HCT116 (cell line): ENCODE measurements around the gene PHGDH. TPM values are rescaled to one million over a fixed set of nuclear protein-coding genes. Genes with fewer than 3 reads are reported as not detected.

Source experiments
- ATAC-seq: fragments of 200-7000 bp; cut with Tn5 transposase; 2 replicates; pipeline ENCODE4 v1.9.1; 2020; ENCODE audit warnings: mild to moderate bottlenecking, moderate library complexity
- BruUV-seq: library from RNA; stranded (reverse); fragments of 400-500 nt; replicated peaks from 2 replicates; lab custom pipeline; 2021; lab: Mats Ljungman, UMichigan
- CTCF ChIA-PET: fragments of 300-600 bp; sonication (Branson Sonifier 250); formaldehyde crosslinking; loops from one replicate; lab custom pipeline; 2021; ENCODE audit warnings: antibody characterized with exemption; lab: Charles Lee
- POLR2A ChIA-PET: fragments of 300-600, 350-600 bp; sonication (Branson Sonifier 250); formaldehyde crosslinking; loops from one replicate; lab custom pipeline; 2021; ENCODE audit warnings: antibody characterized with exemption; lab: Charles Lee
- RAD21 ChIA-PET, 2 experiments: fragments of 300-600 bp; sonication (Branson Sonifier 250); formaldehyde crosslinking; loops; one replicate each; lab custom pipeline; 2023; ENCODE audit warnings: low total read pairs in 2 of 2; ENCODE audit not compliant: uncharacterized antibody in 2 of 2, unreplicated experiment in 2 of 2, low non-redundant PET in 1 of 2; lab: Charles Lee
- DNase-seq: peaks from one replicate; pipeline ENCODE4 v3.0.0-alpha.2; 2010; ENCODE audit warnings: low read depth, low spot score
- H2AFZ ChIP-seq: fragments of 200-600 bp; shearing (Covaris generic), sonication (generic); 2 replicates; pipeline ENCODE4 v1.6.1; 2017; ENCODE audit warnings: low read depth, mixed run types, mixed read lengths, antibody characterized with exemption, low read length; ENCODE audit not compliant: poor library complexity, severe bottlenecking
- H3K27ac ChIP-seq: 2 replicates; pipeline ENCODE4 v1.5.1; 2012; ENCODE audit warnings: low read depth, low read length
- H3K27me3 ChIP-seq: fragments of 200-600 bp; sonication (generic); 2 replicates; pipeline ENCODE4 v1.6.1; 2016; ENCODE audit warnings: mixed run types, low read length, mixed read lengths; ENCODE audit not compliant: insufficient read depth
- H3K36me3 ChIP-seq, 2 experiments: fragments of 200-500 bp in 1 of 2; fragments of 200-600 bp in 1 of 2; sonication (Bioruptor generic) in 1 of 2; sonication (generic) in 1 of 2; 2 replicates each; pipeline versions ENCODE4 v1.5.1 to v1.6.1; 2014 to 2016; ENCODE audit warnings: low read length in 2 of 2, inconsistent platforms in 1 of 2, mixed read lengths in 1 of 2, mixed run types in 1 of 2; ENCODE audit not compliant: insufficient read depth in 2 of 2, control insufficient read depth in 1 of 2
- H3K4me1 ChIP-seq, 2 experiments: fragments of 200-600 bp in 1 of 2; sonication (generic) in 1 of 2; 2 replicates each; pipeline versions ENCODE4 v1.5.1 to v1.6.1; 2012 to 2017; ENCODE audit warnings: low read length in 2 of 2, inconsistent platforms in 1 of 2, mild to moderate bottlenecking in 1 of 2, mixed read lengths in 1 of 2, mixed run types in 1 of 2, moderate library complexity in 1 of 2; ENCODE audit not compliant: insufficient read depth in 2 of 2, control insufficient read depth in 1 of 2
- H3K4me2 ChIP-seq: fragments of 200-600 bp; sonication (generic); 2 replicates; pipeline ENCODE4 v1.6.1; 2017; ENCODE audit warnings: mixed run types, low read length, mixed read lengths
- H3K4me3 ChIP-seq, 2 experiments: fragments of 200-600 bp in 1 of 2; sonication (generic) in 1 of 2; replicated peaks in 1 of 2; 2 replicates each; pipeline ENCODE4 v1.5.1; 2011 to 2016; ENCODE audit warnings: low read length in 2 of 2, control low read depth in 1 of 2, low read depth in 1 of 2, mild to moderate bottlenecking in 1 of 2, mixed read lengths in 1 of 2, mixed run types in 1 of 2
- H3K79me2 ChIP-seq: fragments of 200-600 bp; sonication (generic); 2 replicates; pipeline ENCODE4 v1.6.1; 2017; ENCODE audit warnings: mild to moderate bottlenecking, mixed run types, low read length, moderate library complexity, mixed read lengths; ENCODE audit not compliant: insufficient read depth
- H3K9ac ChIP-seq: fragments of 200-600 bp; sonication (generic); 2 replicates; pipeline ENCODE4 v1.6.1; 2016; ENCODE audit warnings: low read length, mixed read lengths
- H3K9me2 ChIP-seq: fragments of 200-600 bp; sonication (generic), shearing (Covaris generic); 2 replicates; pipeline ENCODE4 v1.6.1; 2017; ENCODE audit warnings: mixed run types, mild to moderate bottlenecking, moderate library complexity; ENCODE audit not compliant: insufficient read depth
- H3K9me3 ChIP-seq, 2 experiments: fragments of 200-500 bp in 1 of 2; fragments of 200-600 bp in 1 of 2; sonication (Bioruptor generic) in 1 of 2; sonication (generic) in 1 of 2; 2 replicates each; pipeline ENCODE4 v1.6.1; 2014 to 2017; ENCODE audit warnings: low read length in 2 of 2, mixed read lengths in 2 of 2, inconsistent platforms in 1 of 2, low read depth in 1 of 2, mild to moderate bottlenecking in 1 of 2, mixed run types in 1 of 2, moderate library complexity in 1 of 2; ENCODE audit not compliant: control insufficient read depth in 1 of 2, insufficient read depth in 1 of 2
- H4K20me1 ChIP-seq: fragments of 200-600 bp; sonication (generic), shearing (Covaris generic); 2 replicates; pipeline ENCODE4 v1.6.1; 2017; ENCODE audit warnings: mixed run types, mild to moderate bottlenecking, moderate library complexity; ENCODE audit not compliant: insufficient read depth
- CEBPB ChIP-seq: IDR thresholded peaks from 2 replicates; pipeline ENCODE4 v1.6.1; 2012; ENCODE audit warnings: low read depth
- EGR1 ChIP-seq: IDR thresholded peaks from 2 replicates; pipeline ENCODE4 v1.6.1; 2012; ENCODE audit warnings: low read depth
- ELF1 ChIP-seq: IDR thresholded peaks from 2 replicates; pipeline ENCODE4 v1.6.1; 2012; ENCODE audit warnings: low read depth, borderline replicate concordance
- EZH2 ChIP-seq: fragments of 200-600 bp; sonication (generic); IDR thresholded peaks from 2 replicates; pipeline ENCODE4 v1.6.1; 2017; ENCODE audit warnings: antibody characterized with exemption, mixed run types
- FOSL1 ChIP-seq: IDR thresholded peaks from 2 replicates; pipeline ENCODE4 v1.6.1; 2012; ENCODE audit warnings: low read depth
- POLR2A ChIP-seq: IDR thresholded peaks from 2 replicates; pipeline ENCODE4 v1.7.0; 2011; ENCODE audit warnings: borderline replicate concordance; ENCODE audit not compliant: insufficient read depth, insufficient read length; ENCODE audit errors: extremely low read depth
- RAD21 ChIP-seq: IDR thresholded peaks from 2 replicates; pipeline ENCODE4 v1.6.1; 2012; ENCODE audit warnings: low read depth, mild to moderate bottlenecking
- TCF7L2 ChIP-seq: IDR thresholded peaks from 2 replicates; pipeline ENCODE4 v1.7.0; 2011; ENCODE audit warnings: borderline replicate concordance, inconsistent platforms; ENCODE audit not compliant: insufficient read depth, insufficient read length; ENCODE audit errors: extremely low read depth
- YY1 ChIP-seq: IDR thresholded peaks from 2 replicates; pipeline ENCODE4 v1.6.1; 2011; ENCODE audit warnings: low read length, low read depth, moderate library complexity, mild to moderate bottlenecking; ENCODE audit not compliant: insufficient replicate concordance; ENCODE audit errors: extremely low read depth
- ZFX ChIP-seq: fragments of 450-650 bp; IDR thresholded peaks from 2 replicates; pipeline ENCODE4 v1.6.1; 2017
- ZNF274 ChIP-seq: fragments of 200-500 bp; sonication (Bioruptor generic); IDR thresholded peaks from 2 replicates; pipeline ENCODE4 v1.6.1; 2014; ENCODE audit warnings: mild to moderate bottlenecking, low read depth, low read length, inconsistent platforms
- intact Hi-C: fragments of 100-400 bp; cut with micrococcal nuclease; formaldehyde crosslinking; loops from 2 replicates; pipeline ENCODE4 v1.10.0; 2022
- total RNA-seq: library from RNA; stranded (reverse); gene quantifications from one replicate; pipeline ENCODE4 v1.2.1, GENCODE V29; 2021; ENCODE audit not compliant: unreplicated experiment
- TF ChIP-seq, protein P1 (sequence below): IDR thresholded peaks from 2 replicates; pipeline ENCODE4 v1.6.1; 2012; ENCODE audit warnings: low read depth
- TF ChIP-seq, protein P2 (sequence below), 3 experiments: fragments of 200-600 bp in 1 of 3; sonication (generic) in 1 of 3; IDR thresholded peaks in 2 of 3; conservative IDR thresholded peaks in 1 of 3; 2 replicates each; pipeline ENCODE4 v1.5.1; 2012 to 2017; ENCODE audit warnings: low read depth in 2 of 3, low read length in 2 of 3, antibody characterized with exemption in 1 of 3, borderline replicate concordance in 1 of 3, control low read depth in 1 of 3, mild to moderate bottlenecking in 1 of 3, mixed read lengths in 1 of 3, mixed run types in 1 of 3, moderate library complexity in 1 of 3; ENCODE audit not compliant: insufficient read depth in 1 of 3
- TF ChIP-seq, protein P3 (sequence below): IDR thresholded peaks from 2 replicates; pipeline ENCODE4 v1.6.1; 2012
- TF ChIP-seq, protein P4 (sequence below): IDR thresholded peaks from 2 replicates; pipeline ENCODE4 v1.6.1; 2011; ENCODE audit warnings: mild to moderate bottlenecking, low read length, moderate library complexity; ENCODE audit not compliant: insufficient replicate concordance; ENCODE audit errors: extremely low read depth
- TF ChIP-seq, protein P5 (sequence below): IDR thresholded peaks from 2 replicates; pipeline ENCODE4 v1.6.1; 2012

Gene PHGDH
- total RNA-seq, 1 experiment from 2014 or later = 187 TPM

DNA sequence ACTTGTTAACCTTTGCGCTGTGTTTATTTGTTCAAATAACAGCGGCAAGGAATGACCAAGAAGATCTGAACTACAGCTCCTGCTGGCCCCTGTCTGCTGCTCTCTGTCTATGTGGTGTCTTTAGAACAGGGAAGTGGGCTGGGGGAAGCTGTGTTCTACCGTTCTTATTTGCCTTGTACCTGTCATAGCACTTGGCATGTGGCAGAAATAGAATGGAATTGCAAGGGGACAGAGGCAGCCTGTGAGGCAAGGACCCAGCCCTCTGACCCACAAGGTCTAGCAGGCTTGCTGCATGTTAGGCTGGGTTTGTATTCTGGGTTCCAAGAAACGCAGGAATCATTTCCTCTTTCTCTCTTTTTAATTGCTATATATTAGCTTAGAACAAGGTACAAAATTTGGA, 36.3 kb downstream of the PHGDH start:
- POLR2A ChIA-PET = no interaction called here
- Histone ChIP-seq H3K27ac (no peak overlapping the region), H3K4me1 (no peaks in the 10 kb centered on the region), H3K4me3 (no peak overlapping the region), H3K4me2 (no peak overlapping the region), H3K9me2 (no peaks in the 10 kb centered on the region), H3K9ac (no peak overlapping the region), H3K9me3 (no peaks in the 10 kb centered on the region), H4K20me1 (no peaks in the 10 kb centered on the region), H3K27me3 (no peaks in the 10 kb centered on the region), H3K79me2 (no peaks in the 10 kb centered on the region), H2AFZ (no peak overlapping the region), H3K36me3 (no peaks in the 10 kb centered on the region; a peak in 1 of 4 replicates)
- BruUV-seq = no TSS peak
- ATAC-seq (no peak), DNase-seq (no peak)
- TF ChIP-seq TCF7L2 (no peak), POLR2A (no peak), FOSL1 (no peak), ELF1 (no peak), YY1 (no peak), EZH2 (no peak), EGR1 (no peak), RAD21 (no peak), ZNF274 (no peak), CEBPB (no peak), ZFX (no peak)
- TF ChIP-seq, protein P1, sequence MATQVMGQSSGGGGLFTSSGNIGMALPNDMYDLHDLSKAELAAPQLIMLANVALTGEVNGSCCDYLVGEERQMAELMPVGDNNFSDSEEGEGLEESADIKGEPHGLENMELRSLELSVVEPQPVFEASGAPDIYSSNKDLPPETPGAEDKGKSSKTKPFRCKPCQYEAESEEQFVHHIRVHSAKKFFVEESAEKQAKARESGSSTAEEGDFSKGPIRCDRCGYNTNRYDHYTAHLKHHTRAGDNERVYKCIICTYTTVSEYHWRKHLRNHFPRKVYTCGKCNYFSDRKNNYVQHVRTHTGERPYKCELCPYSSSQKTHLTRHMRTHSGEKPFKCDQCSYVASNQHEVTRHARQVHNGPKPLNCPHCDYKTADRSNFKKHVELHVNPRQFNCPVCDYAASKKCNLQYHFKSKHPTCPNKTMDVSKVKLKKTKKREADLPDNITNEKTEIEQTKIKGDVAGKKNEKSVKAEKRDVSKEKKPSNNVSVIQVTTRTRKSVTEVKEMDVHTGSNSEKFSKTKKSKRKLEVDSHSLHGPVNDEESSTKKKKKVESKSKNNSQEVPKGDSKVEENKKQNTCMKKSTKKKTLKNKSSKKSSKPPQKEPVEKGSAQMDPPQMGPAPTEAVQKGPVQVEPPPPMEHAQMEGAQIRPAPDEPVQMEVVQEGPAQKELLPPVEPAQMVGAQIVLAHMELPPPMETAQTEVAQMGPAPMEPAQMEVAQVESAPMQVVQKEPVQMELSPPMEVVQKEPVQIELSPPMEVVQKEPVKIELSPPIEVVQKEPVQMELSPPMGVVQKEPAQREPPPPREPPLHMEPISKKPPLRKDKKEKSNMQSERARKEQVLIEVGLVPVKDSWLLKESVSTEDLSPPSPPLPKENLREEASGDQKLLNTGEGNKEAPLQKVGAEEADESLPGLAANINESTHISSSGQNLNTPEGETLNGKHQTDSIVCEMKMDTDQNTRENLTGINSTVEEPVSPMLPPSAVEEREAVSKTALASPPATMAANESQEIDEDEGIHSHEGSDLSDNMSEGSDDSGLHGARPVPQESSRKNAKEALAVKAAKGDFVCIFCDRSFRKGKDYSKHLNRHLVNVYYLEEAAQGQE = no peak
- TF ChIP-seq, protein P2, sequence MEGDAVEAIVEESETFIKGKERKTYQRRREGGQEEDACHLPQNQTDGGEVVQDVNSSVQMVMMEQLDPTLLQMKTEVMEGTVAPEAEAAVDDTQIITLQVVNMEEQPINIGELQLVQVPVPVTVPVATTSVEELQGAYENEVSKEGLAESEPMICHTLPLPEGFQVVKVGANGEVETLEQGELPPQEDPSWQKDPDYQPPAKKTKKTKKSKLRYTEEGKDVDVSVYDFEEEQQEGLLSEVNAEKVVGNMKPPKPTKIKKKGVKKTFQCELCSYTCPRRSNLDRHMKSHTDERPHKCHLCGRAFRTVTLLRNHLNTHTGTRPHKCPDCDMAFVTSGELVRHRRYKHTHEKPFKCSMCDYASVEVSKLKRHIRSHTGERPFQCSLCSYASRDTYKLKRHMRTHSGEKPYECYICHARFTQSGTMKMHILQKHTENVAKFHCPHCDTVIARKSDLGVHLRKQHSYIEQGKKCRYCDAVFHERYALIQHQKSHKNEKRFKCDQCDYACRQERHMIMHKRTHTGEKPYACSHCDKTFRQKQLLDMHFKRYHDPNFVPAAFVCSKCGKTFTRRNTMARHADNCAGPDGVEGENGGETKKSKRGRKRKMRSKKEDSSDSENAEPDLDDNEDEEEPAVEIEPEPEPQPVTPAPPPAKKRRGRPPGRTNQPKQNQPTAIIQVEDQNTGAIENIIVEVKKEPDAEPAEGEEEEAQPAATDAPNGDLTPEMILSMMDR (IDR thresholded peaks at IDR 0.05 in 2 of 3, conservative IDR thresholded peaks at IDR 0.05 in 1 of 3; ENCODE audit: borderline replicate concordance in 1 of 3, insufficient read depth in 1 of 3, low read depth in 2 of 3, low read length in 2 of 3) = no peak
- TF ChIP-seq, protein P3, sequence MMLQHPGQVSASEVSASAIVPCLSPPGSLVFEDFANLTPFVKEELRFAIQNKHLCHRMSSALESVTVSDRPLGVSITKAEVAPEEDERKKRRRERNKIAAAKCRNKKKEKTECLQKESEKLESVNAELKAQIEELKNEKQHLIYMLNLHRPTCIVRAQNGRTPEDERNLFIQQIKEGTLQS = no peak
- TF ChIP-seq, protein P4, sequence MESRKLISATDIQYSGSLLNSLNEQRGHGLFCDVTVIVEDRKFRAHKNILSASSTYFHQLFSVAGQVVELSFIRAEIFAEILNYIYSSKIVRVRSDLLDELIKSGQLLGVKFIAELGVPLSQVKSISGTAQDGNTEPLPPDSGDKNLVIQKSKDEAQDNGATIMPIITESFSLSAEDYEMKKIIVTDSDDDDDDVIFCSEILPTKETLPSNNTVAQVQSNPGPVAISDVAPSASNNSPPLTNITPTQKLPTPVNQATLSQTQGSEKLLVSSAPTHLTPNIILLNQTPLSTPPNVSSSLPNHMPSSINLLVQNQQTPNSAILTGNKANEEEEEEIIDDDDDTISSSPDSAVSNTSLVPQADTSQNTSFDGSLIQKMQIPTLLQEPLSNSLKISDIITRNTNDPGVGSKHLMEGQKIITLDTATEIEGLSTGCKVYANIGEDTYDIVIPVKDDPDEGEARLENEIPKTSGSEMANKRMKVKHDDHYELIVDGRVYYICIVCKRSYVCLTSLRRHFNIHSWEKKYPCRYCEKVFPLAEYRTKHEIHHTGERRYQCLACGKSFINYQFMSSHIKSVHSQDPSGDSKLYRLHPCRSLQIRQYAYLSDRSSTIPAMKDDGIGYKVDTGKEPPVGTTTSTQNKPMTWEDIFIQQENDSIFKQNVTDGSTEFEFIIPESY = no peak
- TF ChIP-seq, protein P5, sequence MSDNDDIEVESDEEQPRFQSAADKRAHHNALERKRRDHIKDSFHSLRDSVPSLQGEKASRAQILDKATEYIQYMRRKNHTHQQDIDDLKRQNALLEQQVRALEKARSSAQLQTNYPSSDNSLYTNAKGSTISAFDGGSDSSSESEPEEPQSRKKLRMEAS = no peak
- CTCF ChIA-PET = no interaction called here
- RAD21 ChIA-PET = no interaction called here
- intact Hi-C loops = no loop called here
